NT2/D1 (cell line): Measurements from ENCODE around the gene IFIT1B.

Experiments used
- DNase-seq: peaks from one replicate; pipeline ENCODE4 v3.0.0-alpha.2; 2011; ENCODE audit warnings: low read depth, low spot score
- H3K27me3 ChIP-seq: 2 replicates; pipeline ENCODE4 v1.6.0; 2011; ENCODE audit warnings: mild to moderate bottlenecking; ENCODE audit not compliant: insufficient read length, insufficient read depth
- H3K36me3 ChIP-seq: 2 replicates; pipeline ENCODE4 v1.6.1; 2011; ENCODE audit warnings: mild to moderate bottlenecking, low read length, mixed read lengths; ENCODE audit not compliant: insufficient read depth, insufficient read length
- H3K4me1 ChIP-seq: 2 replicates; pipeline ENCODE4 v1.5.1; 2011; ENCODE audit not compliant: insufficient read depth, insufficient read length
- H3K4me3 ChIP-seq: 2 replicates; pipeline ENCODE4 v1.5.1; 2011; ENCODE audit warnings: low read depth; ENCODE audit not compliant: insufficient read length
- H3K9ac ChIP-seq: 2 replicates; pipeline ENCODE4 v1.6.0; 2011; ENCODE audit warnings: low read depth; ENCODE audit not compliant: insufficient read length
- H3K9me3 ChIP-seq: 2 replicates; pipeline ENCODE4 v1.5.1; 2011; ENCODE audit warnings: mild to moderate bottlenecking, low read length; ENCODE audit not compliant: insufficient read depth
- SUZ12 ChIP-seq: IDR thresholded peaks from 2 replicates; pipeline ENCODE4 v1.6.1; 2011; ENCODE audit not compliant: insufficient read length, insufficient read depth; ENCODE audit errors: extremely low read depth
- YY1 ChIP-seq: IDR thresholded peaks from 2 replicates; pipeline ENCODE4 v1.6.1; 2011; ENCODE audit not compliant: insufficient read length, insufficient read depth
- ZNF274 ChIP-seq: IDR thresholded peaks from 2 replicates; pipeline ENCODE4 v1.6.1; 2011; ENCODE audit warnings: mild to moderate bottlenecking, low read depth, low read length

IFIT1B gene

DNA sequence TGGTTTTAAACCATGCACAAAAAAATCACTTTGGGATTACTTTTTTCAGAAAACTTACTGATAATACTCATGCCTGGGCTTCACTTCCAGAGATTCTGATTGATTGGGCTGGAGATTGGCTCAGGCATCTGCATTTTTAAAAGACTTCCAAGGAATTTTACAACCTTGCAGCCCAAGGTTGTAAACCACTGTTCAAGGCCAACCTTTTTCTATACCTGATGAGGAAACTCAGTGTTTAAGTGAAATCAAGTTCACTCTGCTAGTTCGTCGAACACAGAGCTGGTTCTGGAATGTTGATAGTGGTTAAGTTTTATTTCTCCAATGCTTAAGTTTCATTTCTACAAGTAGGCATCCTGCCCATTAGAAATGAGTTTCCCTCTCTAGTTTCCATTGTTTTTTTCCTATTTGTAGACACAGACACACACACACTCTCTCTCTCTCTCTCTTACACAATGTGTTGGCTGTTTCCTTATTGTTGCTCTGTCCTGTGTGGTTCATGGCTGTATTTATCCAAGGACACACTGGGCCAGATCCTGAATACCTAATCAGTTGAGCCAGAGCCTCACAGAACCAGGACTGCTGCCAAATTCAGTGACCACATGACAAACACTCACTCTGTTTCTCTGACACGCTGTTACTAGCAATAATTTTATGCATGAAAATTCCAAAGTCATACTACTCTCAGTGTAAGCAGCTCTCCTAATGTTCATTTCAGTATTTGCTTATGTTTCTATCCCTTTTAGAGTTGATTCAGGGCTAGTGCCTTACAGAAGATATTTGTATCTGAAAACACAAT is 3.7 kb upstream of the IFIT1B start:
- TF ChIP-seq SUZ12, result no peak
- TF ChIP-seq ZNF274, result no peak
- no peak for TF ChIP-seq YY1
- no peak for DNase-seq
- Histone ChIP-seq H3K4me1 (no peaks in the 10 kb centered on the region), H3K9me3 (no peaks in the 10 kb centered on the region), H3K4me3 (no peak overlapping the region), H3K36me3 (no peaks in the 10 kb centered on the region), H3K27me3 (no peaks in the 10 kb centered on the region), H3K9ac (no peak overlapping the region)

DNA sequence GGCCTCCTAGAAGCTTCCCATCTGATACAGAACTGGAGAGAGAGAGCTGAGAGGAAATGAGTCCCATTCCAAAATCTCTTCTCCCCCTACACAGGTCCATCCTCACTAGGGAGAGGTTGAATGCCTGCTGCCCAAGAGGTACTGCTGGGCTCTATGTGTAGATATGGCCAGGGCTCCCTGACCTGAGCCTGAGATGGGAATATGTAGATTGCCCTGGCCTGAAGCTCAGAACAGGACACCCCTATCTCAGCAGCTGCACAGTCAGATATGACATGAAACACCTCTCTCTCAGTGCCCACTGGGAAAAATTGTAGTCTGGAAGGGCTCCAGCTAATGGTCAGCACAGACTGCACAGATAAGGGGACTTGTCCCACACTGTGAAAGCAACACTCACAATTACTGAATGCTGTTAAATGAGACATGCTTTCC is 3.1 kb upstream of the IFIT1B start:
- TF ChIP-seq YY1 (no peak), ZNF274 (no peak), SUZ12 (no peak)
- no peak for DNase-seq
- Histone ChIP-seq H3K4me3 (no peak overlapping the region), H3K4me1 (no peaks in the 10 kb centered on the region), H3K36me3 (no peaks in the 10 kb centered on the region), H3K27me3 (no peaks in the 10 kb centered on the region), H3K9ac (no peak overlapping the region), H3K9me3 (no peaks in the 10 kb centered on the region)

DNA sequence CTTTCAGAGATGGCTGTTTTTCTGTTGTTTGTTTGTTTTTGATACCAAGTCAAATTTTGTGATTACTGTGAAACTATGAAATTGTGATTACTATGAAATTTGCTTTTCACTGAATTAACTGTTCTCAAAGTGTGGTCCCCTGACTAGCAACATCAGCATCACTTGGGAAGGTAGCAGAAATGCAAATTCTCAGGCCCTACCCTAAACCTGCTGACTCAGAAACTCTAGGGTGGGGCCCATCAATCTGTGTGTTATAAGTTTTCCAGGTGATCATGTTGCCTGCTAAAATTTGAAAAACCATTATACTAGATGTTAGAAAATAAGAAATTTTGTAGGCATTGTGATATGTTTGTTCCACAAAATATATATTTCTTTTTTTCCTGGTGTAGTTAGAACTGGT is 1.2 kb downstream of the IFIT1B start:
- H3K27me3 ChIP-seq, result no peaks in the 10 kb centered on the region
- H3K4me1 ChIP-seq, result no peaks in the 10 kb centered on the region
- no peaks in the 10 kb centered on the region for H3K9me3 ChIP-seq
- no peak overlapping the region for H3K9ac ChIP-seq
- no peak for DNase-seq
- TF ChIP-seq YY1 (no peak), SUZ12 (no peak), ZNF274 (no peak)
- no peak overlapping the region for H3K4me3 ChIP-seq
- H3K36me3 ChIP-seq, result no peaks in the 10 kb centered on the region

DNA sequence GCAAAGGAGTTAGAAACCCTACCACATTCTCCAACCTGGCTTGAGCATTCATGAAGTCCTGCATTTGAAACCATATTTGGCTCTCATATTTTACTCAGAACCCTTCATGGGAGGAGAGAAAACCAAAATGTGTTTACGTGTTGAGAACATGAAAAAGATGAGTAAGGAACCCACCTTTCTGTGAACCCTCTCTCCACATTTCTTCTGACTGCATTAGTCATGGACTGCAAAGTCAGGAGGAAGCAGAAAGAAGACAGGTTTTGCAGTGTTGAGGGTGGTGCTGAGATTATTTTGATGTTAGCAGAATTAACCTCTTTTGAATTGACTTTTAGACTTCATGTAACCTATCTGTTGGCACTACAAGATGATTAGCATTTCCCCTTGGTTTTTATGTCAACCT is 4.9 kb downstream of the IFIT1B start:
- H3K36me3 ChIP-seq, result no peaks in the 10 kb centered on the region
- no peak for DNase-seq
- no peak overlapping the region for H3K9ac ChIP-seq
- H3K4me3 ChIP-seq, result no peak overlapping the region
- H3K9me3 ChIP-seq, result no peaks in the 10 kb centered on the region
- H3K4me1 ChIP-seq, result no peaks in the 10 kb centered on the region
- TF ChIP-seq SUZ12, result no peak
- no peak for TF ChIP-seq ZNF274
- no peak for TF ChIP-seq YY1
- H3K27me3 ChIP-seq, result no peaks in the 10 kb centered on the region

DNA sequence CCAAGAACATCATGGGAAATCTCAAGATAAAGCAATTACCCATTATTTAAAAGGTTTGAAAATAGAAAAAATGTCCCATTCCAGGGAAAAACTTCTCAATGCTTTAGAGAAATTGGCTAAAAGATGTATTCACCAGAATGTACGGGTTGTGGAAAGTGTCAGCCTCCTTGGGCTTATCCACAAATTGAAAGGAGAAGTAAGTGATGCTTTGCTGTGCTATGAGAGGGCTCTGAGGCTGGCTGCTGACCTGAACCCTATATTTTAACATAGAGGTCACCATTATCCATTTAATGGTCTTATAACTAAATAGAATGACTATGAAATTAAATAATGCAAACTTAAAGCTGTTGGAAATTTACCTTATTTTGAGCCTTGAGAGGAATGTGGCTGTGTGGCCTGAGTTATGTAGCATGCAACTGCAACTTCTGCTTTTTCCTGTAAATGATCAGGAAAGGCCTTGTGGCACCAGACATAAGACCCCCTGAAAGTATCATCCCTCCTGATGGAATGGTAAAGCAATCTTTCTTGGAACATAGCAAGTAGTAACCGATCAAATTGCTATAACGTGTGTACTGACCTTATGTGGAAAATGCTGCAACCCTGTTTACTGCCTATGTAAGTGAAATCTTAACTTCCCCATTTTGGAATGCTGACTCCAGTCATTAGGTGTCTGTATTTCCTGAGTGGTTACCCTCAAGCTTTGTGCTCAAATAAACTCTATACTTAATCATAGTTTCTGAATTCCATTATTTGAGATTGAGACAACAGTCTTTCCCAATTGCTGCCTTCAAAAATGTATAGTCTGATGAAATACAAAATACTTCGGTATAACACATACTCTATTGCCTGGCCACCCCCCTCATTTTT is 6.9 kb downstream of the IFIT1B start:
- DNase-seq, result no peak
- no peak overlapping the region for H3K9ac ChIP-seq
- no peak for TF ChIP-seq SUZ12
- no peak for TF ChIP-seq ZNF274
- no peak for TF ChIP-seq YY1

DNA sequence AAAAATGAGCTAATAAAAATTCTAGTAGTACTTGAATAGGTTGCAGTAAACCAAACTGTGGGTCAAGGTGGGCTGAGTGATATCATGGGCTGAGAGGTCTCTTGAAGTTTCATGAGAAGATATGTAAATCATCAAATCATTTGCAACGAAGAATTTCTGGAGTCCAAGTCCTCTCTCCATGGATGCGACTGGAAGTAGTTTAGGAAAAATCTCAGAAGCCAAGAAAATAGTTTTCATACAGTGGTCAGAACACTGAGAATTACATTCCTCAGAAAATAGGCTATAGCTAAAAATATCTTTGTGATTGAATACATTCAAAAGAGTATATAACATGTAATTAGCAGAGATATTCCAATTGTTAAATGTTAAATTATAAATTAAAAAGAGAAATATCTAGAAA is 10.9 kb downstream of the IFIT1B start:
- DNase-seq, result no peak
- Histone ChIP-seq H3K9me3 (no peaks in the 10 kb centered on the region), H3K27me3 (no peaks in the 10 kb centered on the region), H3K4me3 (no peak overlapping the region), H3K9ac (no peak overlapping the region), H3K4me1 (no peaks in the 10 kb centered on the region), H3K36me3 (no peaks in the 10 kb centered on the region)
- no peak for TF ChIP-seq SUZ12
- no peak for TF ChIP-seq ZNF274
- no peak for TF ChIP-seq YY1

More for the DNA sequence above, 6.9 kb downstream of the IFIT1B start:
- Histone ChIP-seq H3K36me3 (no peaks in the 10 kb centered on the region), H3K4me3 (no peak overlapping the region), H3K27me3 (no peaks in the 10 kb centered on the region), H3K9me3 (no peaks in the 10 kb centered on the region), H3K4me1 (no peaks in the 10 kb centered on the region)

DNA sequence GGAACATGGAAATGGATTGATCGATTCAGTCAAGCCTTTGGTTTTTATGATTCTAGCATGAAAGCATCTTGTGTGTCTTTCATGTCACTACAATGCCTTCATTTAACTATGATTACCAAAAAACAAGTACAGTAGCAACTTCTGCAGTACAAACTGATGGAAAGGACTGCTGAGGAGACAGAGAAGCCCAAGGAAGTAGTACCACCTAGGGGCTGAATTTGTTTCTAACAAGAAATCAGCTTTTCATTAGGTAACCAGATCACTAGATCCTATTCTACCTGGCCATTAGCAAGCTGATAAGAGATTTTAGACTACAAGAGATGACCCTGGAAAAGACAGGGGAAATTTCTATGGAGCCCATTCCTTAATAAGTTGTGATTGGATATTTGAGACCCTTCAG is 11.4 kb downstream of the IFIT1B start:
- Histone ChIP-seq H3K9ac (no peak overlapping the region), H3K9me3 (no peaks in the 10 kb centered on the region), H3K36me3 (no peaks in the 10 kb centered on the region), H3K27me3 (no peaks in the 10 kb centered on the region), H3K4me1 (no peaks in the 10 kb centered on the region), H3K4me3 (no peak overlapping the region)
- no peak for DNase-seq
- no peak for TF ChIP-seq SUZ12
- no peak for TF ChIP-seq ZNF274
- no peak for TF ChIP-seq YY1
